Caco-2 (cell line): ENCODE data around the gene OTOS. TPM values are rescaled to one million over a fixed set of nuclear protein-coding genes. Genes with fewer than 3 reads are reported as not detected.
A peak's percentile ranks its signal among the peaks of the same experiment; 100 is the strongest.

ENCODE experiments used
- BruUV-seq: library from RNA; stranded (reverse); fragments of 400-500 nt; replicated peaks from 2 replicates; lab custom pipeline; 2021; lab: Mats Ljungman, UMichigan
- CTCF ChIA-PET: fragments of 300-600 bp; sonication (Branson Sonifier 250); formaldehyde crosslinking; loops from one replicate; lab custom pipeline; 2022; ENCODE audit warnings: antibody characterized with exemption; lab: Charles Lee
- POLR2A ChIA-PET: fragments of 300-600 bp; sonication (Branson Sonifier 250); formaldehyde crosslinking; loops from one replicate; lab custom pipeline; 2022; ENCODE audit warnings: antibody characterized with exemption; lab: Charles Lee
- DNase-seq, 2 experiments: peaks; one replicate each; pipeline versions ENCODE4 v3.0.0 to v3.0.0-alpha.2; 2020 to 2022
- H3K27me3 ChIP-seq: replicated peaks from 2 replicates; pipeline ENCODE4 v1.6.0; 2011; ENCODE audit warnings: low read length; ENCODE audit not compliant: control insufficient read depth, insufficient read depth
- H3K36me3 ChIP-seq: 2 replicates; pipeline ENCODE4 v1.5.1; 2011; ENCODE audit warnings: low read length; ENCODE audit not compliant: control insufficient read depth, insufficient read depth
- H3K4me1 ChIP-seq: fragments of 250-450 bp; sonication (Bioruptor Pico); 2 replicates; pipeline ENCODE4 v1.5.1; 2020; ENCODE audit warnings: mild to moderate bottlenecking
- H3K4me3 ChIP-seq: 2 replicates; pipeline ENCODE4 v1.5.1; 2011; ENCODE audit warnings: low read depth, mild to moderate bottlenecking, control low read depth, low read length
- H3K9me3 ChIP-seq: fragments of 250-450 bp; sonication (Bioruptor Pico); 2 replicates; pipeline ENCODE4 v1.5.1; 2020; ENCODE audit warnings: mild to moderate bottlenecking, moderate library complexity
- H3K27ac Mint-ChIP-seq: one replicate; pipeline ENCODE4 v1.8.0; 2022; ENCODE audit warnings: mixed read lengths; ENCODE audit not compliant: unreplicated experiment
- H3K27me3 Mint-ChIP-seq: one replicate; pipeline ENCODE4 v1.8.0; 2022; ENCODE audit warnings: mixed read lengths; ENCODE audit not compliant: insufficient read depth, unreplicated experiment
- H3K36me3 Mint-ChIP-seq: one replicate; pipeline ENCODE4 v1.8.0; 2022; ENCODE audit warnings: mild to moderate bottlenecking, mixed read lengths; ENCODE audit not compliant: insufficient read depth, unreplicated experiment
- H3K4me1 Mint-ChIP-seq: one replicate; pipeline ENCODE4 v1.8.0; 2022; ENCODE audit warnings: low read depth, mixed read lengths; ENCODE audit not compliant: unreplicated experiment
- H3K4me3 Mint-ChIP-seq: one replicate; pipeline ENCODE4 v1.8.0; 2022; ENCODE audit warnings: mild to moderate bottlenecking, moderate library complexity, mixed read lengths; ENCODE audit not compliant: unreplicated experiment
- H3K9me3 Mint-ChIP-seq: one replicate; pipeline ENCODE4 v1.8.0; 2022; ENCODE audit warnings: mixed read lengths; ENCODE audit not compliant: unreplicated experiment
- CTCF ChIP-seq, 2 experiments: fragments of 200-600 bp in 1 of 2; IDR thresholded peaks; 1 replicate in 1 of 2; 2 replicates in 1 of 2; pipeline versions ENCODE4 v1.5.1 to v1.8.0; 2011 to 2022; ENCODE audit warnings: antibody characterized with exemption in 1 of 2, control low read depth in 1 of 2, inconsistent platforms in 1 of 2, low read depth in 1 of 2, low read length in 1 of 2, mild to moderate bottlenecking in 1 of 2, moderate library complexity in 1 of 2; ENCODE audit not compliant: insufficient read depth in 1 of 2, severe bottlenecking in 1 of 2, unreplicated experiment in 1 of 2
- intact Hi-C: fragments of 100-400 bp; cut with micrococcal nuclease; formaldehyde crosslinking; loops from one replicate; pipeline ENCODE4 v1.10.0; 2022; ENCODE audit not compliant: unreplicated experiment
- total RNA-seq: library from RNA; stranded (reverse); gene quantifications from 2 replicates; pipeline ENCODE4 v1.2.3, GENCODE V29; 2022

OTOS gene
- total RNA-seq, 1 experiment from 2014 or later: not detected

DNA sequence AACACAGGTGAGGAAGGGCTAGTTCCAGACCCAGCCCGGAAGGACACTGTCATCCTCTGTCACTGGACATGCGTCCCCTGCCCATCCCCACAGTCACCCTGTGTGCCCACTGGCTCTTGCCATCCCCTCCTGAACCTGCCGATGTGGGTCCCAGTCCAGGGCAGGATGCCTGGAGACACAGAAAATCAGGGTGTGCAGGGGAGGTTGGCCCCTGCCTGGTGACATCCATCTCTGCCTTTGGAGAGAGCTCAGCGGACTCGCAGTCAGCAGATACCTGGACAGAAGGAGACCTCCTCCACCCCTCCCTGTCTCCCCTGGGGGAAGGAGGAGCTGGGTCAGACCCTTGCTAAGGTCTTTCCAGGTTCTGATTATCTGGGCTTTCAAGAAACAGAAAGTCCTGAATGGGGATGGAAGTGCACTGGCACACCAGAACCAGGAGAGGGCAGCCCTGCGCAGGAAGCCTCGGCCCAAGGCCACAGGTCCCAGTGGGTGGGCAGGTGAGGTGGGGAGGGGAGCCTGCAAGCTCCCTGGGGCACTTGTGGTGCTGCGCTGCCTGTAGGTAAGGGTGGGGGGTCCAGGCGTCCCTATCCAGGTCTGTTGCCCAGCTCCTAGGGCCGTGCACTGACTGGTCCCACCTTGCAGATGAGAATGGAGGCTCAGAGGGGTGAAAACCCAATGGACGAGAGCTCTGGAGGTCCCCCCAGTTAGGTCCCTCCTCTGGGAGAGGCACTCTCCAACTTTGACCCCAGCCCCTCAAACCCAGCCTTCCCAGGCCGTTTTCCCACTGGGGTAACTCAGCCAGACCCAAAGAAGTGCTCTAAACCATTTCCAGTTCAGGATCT, 9.7 kb upstream of the OTOS start:
- H3K4me3 Mint-ChIP-seq: no peak overlapping the region
- H3K4me1 Mint-ChIP-seq: no peaks in the 10 kb centered on the region
- peaks cover 3% of the 10 kb centered on the region for H3K27me3 Mint-ChIP-seq
- CTCF ChIA-PET: interaction anchor here (1.0 to 1.2 kb wide), 2 partner anchors 10 to 286 kb away, joined by 3 read pairs; partner anchors contain the start of gene OTOS
- no peak overlapping the region for H3K4me3 ChIP-seq
- peak in 1 of 2 experiments; percentile 47 for DNase-seq
- no peak overlapping the region for H3K27ac Mint-ChIP-seq
- no peaks in the 10 kb centered on the region; the same call in 1 of the 2 replicates for H3K9me3 ChIP-seq
- no peaks in the 10 kb centered on the region for H3K4me1 ChIP-seq
- H3K36me3 ChIP-seq: no peaks in the 10 kb centered on the region
- no peaks in the 10 kb centered on the region for H3K36me3 Mint-ChIP-seq
- H3K27me3 ChIP-seq: no peaks in the 10 kb centered on the region
- H3K9me3 Mint-ChIP-seq: no peaks in the 10 kb centered on the region
- peak; percentile 54 to 68 for TF ChIP-seq CTCF (IDR thresholded peaks at IDR 0.05; ENCODE audit: insufficient read depth in 1 of 2, low read depth in 1 of 2, low read length in 1 of 2, severe bottlenecking in 1 of 2, unreplicated experiment in 1 of 2)
- intact Hi-C loops: loop anchor here (5.0 kb wide), 1 partner anchor 287 kb away; the partner anchor contains the start of gene GPC1
- BruUV-seq: no TSS peak
- POLR2A ChIA-PET: no interaction called here

GRCh38 chr2:240147911-240148587, 7.6 kb upstream of the OTOS start:
- POLR2A ChIA-PET: no interaction called here
- no TSS peak for BruUV-seq
- intact Hi-C loops: no loop called here
- no peaks in the 10 kb centered on the region for H3K4me1 ChIP-seq
- no peak for DNase-seq
- no peak for TF ChIP-seq CTCF (IDR thresholded peaks at IDR 0.05; ENCODE audit: insufficient read depth in 1 of 2, low read depth in 1 of 2, low read length in 1 of 2, severe bottlenecking in 1 of 2, unreplicated experiment in 1 of 2)
- Mint-ChIP-seq H3K27ac (no peak overlapping the region), H3K27me3 (peaks cover 3% of the 10 kb centered on the region), H3K36me3 (peaks cover under 1% of the 10 kb centered on the region), H3K4me1 (no peaks in the 10 kb centered on the region), H3K9me3 (no peaks in the 10 kb centered on the region), H3K4me3 (no peak overlapping the region)
- no peaks in the 10 kb centered on the region for H3K27me3 ChIP-seq
- no peaks in the 10 kb centered on the region for H3K36me3 ChIP-seq
- H3K4me3 ChIP-seq: no peak overlapping the region
- CTCF ChIA-PET: no interaction called here
- H3K9me3 ChIP-seq: no peaks in the 10 kb centered on the region; the same call in 1 of the 2 replicates

DNA sequence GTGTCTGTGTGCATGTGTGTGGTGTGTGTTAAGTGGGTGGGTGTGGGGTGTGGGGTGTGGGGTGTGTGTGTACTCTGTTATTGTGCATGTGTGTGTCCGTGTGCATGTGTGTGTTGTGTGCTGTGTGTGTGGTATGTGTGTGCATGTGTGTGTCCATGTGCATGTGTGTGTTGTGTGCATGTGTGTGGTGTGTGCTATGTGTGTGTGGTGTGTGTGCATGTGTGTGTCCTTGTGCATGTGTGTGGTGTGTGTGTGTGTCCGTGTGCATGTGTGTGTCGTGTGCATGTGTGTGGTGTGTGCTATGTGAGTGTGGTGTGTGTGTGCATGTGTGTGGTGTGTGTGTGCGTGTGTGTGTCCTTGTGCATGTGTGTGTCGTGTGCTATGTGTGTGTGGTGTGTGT, 6.9 kb upstream of the OTOS start:
- ChIA-PET CTCF (no interaction called here), POLR2A (no interaction called here)
- Mint-ChIP-seq H3K27ac (no peak overlapping the region), H3K9me3 (no peaks in the 10 kb centered on the region), H3K36me3 (peaks cover 5% of the 10 kb centered on the region), H3K4me3 (no peak overlapping the region), H3K4me1 (no peaks in the 10 kb centered on the region), H3K27me3 (peaks cover 3% of the 10 kb centered on the region)
- no peaks in the 10 kb centered on the region for H3K9me3 ChIP-seq
- H3K36me3 ChIP-seq: no peaks in the 10 kb centered on the region
- no peaks in the 10 kb centered on the region for H3K4me1 ChIP-seq
- no peaks in the 10 kb centered on the region for H3K27me3 ChIP-seq
- DNase-seq: no peak
- no TSS peak for BruUV-seq
- H3K4me3 ChIP-seq: no peak overlapping the region
- TF ChIP-seq CTCF (IDR thresholded peaks at IDR 0.05; ENCODE audit: insufficient read depth in 1 of 2, low read depth in 1 of 2, low read length in 1 of 2, severe bottlenecking in 1 of 2, unreplicated experiment in 1 of 2): no peak
- intact Hi-C loops: no loop called here
